Measurements from ENCODE around the gene STIMATE. TPM values are rescaled to one million over a fixed set of nuclear protein-coding genes. Genes with fewer than 3 reads are reported as not detected.

STIMATE gene
- polyA plus RNA-seq, 3 donors, result 4.1 to 14.4 (median 12.9) TPM

GRCh38 chr3:52847241-52847640 is 50.1 kb downstream of the STIMATE start:
- WGBS, 3 donors, result 88 to 97% (median 94%) methylated on average over 6 of the region's 6 CpGs
- no peak overlapping the region for H3K27ac ChIP-seq (ENCODE audit: low read depth, low read length)

- no peak overlapping the region for H3K27ac ChIP-seq (ENCODE audit: low read depth, low read length)
- WGBS, 3 donors, result 57 to 83% (median 63%) methylated on average over 15 of the region's 15 CpGs
These were observed 50.8 kb downstream of the STIMATE start for GRCh38 chr3:52846432-52846965.

- H3K27ac ChIP-seq (ENCODE audit: low read depth, low read length), result no peak overlapping the region
- 63 to 80% (median 64%) methylated on average over 5 to 7 of the region's 7 CpGs for whole genome bisulfite sequencing, 3 donors
These were observed 51.5 kb downstream of the STIMATE start for GRCh38 chr3:52845691-52846431.

- WGBS, 3 donors, result 16 to 37% (median 32%) methylated on average over 6 of the region's 6 CpGs
- H3K27ac ChIP-seq (ENCODE audit: low read depth, low read length), result no peak overlapping the region
These were observed 52.2 kb downstream of the STIMATE start for GRCh38 chr3:52845157-52845556.

GRCh38 chr3:52844290-52844975 is 52.9 kb downstream of the STIMATE start:
- 66 to 79% (median 73%) methylated on average over 18 of the region's 18 CpGs for WGBS, 3 donors

GRCh38 chr3:52843881-52844280 is 53.5 kb downstream of the STIMATE start:
- no peak overlapping the region for H3K27ac ChIP-seq (ENCODE audit: low read depth, low read length)
- 85 to 94% (median 93%) methylated on average over 2 of the region's 2 CpGs for WGBS, 3 donors

More at GRCh38 chr3:52844290-52844975, 52.9 kb downstream of the STIMATE start:
- no peak overlapping the region for H3K27ac ChIP-seq (ENCODE audit: low read depth, low read length)

- H3K27ac ChIP-seq (ENCODE audit: low read depth, low read length), result no peak overlapping the region
- WGBS, 3 donors, result 61 to 90% (median 67%) methylated on average over 20 of the region's 20 CpGs
These were observed 54.1 kb downstream of the STIMATE start for GRCh38 chr3:52843108-52843865.

- H3K27ac ChIP-seq (ENCODE audit: low read depth, low read length), result no peak overlapping the region
- WGBS, 3 donors, result 64 to 83% (median 74%) methylated on average over 7 of the region's 7 CpGs
These were observed 54.9 kb downstream of the STIMATE start for GRCh38 chr3:52842424-52842823.

GRCh38 chr3:52841981-52842340 is 55.4 kb downstream of the STIMATE start:
- H3K27ac ChIP-seq (ENCODE audit: low read depth, low read length), result no peak overlapping the region
- 71 to 89% (median 81%) methylated on average over 12 of the region's 12 CpGs for WGBS, 3 donors

GRCh38 chr3:52841211-52841980 is 56.0 kb downstream of the STIMATE start:
- H3K27ac ChIP-seq (ENCODE audit: low read depth, low read length), result no peak overlapping the region
- 96 to 97% (median 97%) methylated on average over 12 of the region's 12 CpGs for WGBS, 3 donors

- no peak overlapping the region for H3K27ac ChIP-seq (ENCODE audit: low read depth, low read length)
- 86 to 88% (median 88%) methylated on average over 23 of the region's 23 CpGs for WGBS, 3 donors
These were observed 57.3 kb downstream of the STIMATE start for GRCh38 chr3:52839892-52840545.

GRCh38 chr3:52839268-52839575 is 58.1 kb downstream of the STIMATE start:
- H3K27ac ChIP-seq (ENCODE audit: low read depth, low read length), result no peak overlapping the region
- 84 to 88% (median 85%) methylated on average over 2 of the region's 2 CpGs for WGBS, 3 donors

GRCh38 chr3:52838561-52839267 is 58.6 kb downstream of the STIMATE start:
- H3K27ac ChIP-seq (ENCODE audit: low read depth, low read length), result no peak overlapping the region
- WGBS, 3 donors, result 82 to 91% (median 88%) methylated on average over 8 of the region's 8 CpGs

GRCh38 chr3:52836986-52837385 is 60.4 kb downstream of the STIMATE start:
- 91 to 97% (median 91%) methylated on average over 4 of the region's 4 CpGs for WGBS, 3 donors
- no peak overlapping the region for H3K27ac ChIP-seq (ENCODE audit: low read depth, low read length)

GRCh38 chr3:52836471-52836845 is 60.9 kb downstream of the STIMATE start:
- no peak overlapping the region for H3K27ac ChIP-seq (ENCODE audit: low read depth, low read length)
- 88 to 94% (median 91%) methylated on average over 5 of the region's 5 CpGs for WGBS, 3 donors

GRCh38 chr3:52835766-52836470 is 61.4 kb downstream of the STIMATE start:
- H3K27ac ChIP-seq (ENCODE audit: low read depth, low read length), result no peak overlapping the region
- WGBS, 3 donors, result 85 to 93% (median 90%) methylated on average over 8 of the region's 8 CpGs
